HS-27A (cell line): Measurements from ENCODE around the gene FRMD4A.

Source experiments
- DNase-seq: peaks from one replicate; pipeline ENCODE4 v3.0.0-alpha.2; 2012; ENCODE audit warnings: low read depth, missing footprints

FRMD4A gene

DNA sequence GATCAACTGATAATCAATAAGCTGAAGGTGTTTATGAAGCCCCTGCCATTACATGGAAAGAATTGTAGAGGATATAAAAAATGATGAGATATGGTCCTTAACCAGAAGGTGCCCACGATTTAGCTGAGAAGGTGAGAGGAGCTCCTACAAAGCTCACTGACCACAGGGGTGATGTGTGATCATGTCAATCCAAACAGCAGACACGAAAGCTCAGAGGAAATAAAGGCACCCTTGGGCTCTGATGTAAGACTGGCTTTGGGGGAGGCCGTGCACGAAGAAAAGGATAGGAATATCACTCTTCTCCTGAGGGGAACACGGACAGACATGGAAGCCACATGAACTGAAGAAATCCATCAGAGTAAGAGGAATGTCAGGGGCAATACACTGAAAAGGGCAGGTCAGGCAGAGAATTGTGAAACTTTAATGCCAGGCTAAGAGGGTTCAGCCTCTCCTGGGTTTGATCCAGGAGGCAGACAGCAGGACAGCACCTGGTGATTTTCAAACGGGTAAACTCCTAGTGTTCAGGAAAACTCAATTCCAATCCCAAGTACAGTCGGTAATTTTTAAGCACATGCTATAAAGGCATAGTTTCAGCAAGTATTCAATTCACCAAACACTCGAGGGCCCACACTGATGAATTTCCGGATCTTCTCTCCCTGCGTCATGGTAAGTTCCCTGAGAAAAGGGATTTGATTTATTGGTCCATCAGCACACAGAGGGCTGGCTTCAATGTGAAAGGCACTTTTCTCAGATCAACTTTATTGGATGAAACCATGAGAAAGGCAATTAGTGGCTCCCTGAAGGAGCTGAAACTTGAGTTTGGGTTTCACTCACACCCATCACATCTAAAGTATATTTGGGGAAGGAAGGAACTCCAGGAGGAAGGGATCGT lies 580.2 kb downstream of the FRMD4A start:
- no peak for DNase-seq

DNA sequence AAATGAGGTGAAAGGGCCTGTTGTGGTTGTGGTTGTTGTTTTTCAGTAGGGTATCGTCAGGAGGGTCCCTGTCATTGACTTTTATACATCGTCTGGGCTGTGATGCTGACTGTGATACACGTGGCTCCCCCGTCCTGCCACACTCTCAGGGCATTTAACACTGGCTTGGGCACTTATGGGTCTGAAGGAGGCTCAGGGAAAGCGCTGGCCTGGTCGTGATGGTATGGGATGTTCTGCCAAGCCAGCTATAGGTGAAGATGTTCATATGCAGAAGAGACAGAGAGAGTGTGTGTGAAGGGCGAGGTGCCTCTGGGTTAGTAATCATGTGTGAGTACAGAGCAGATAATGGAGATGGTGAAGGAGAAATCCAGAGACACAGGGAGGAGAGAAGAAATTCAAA lies 585.5 kb downstream of the FRMD4A start:
- DNase-seq: no peak

DNA sequence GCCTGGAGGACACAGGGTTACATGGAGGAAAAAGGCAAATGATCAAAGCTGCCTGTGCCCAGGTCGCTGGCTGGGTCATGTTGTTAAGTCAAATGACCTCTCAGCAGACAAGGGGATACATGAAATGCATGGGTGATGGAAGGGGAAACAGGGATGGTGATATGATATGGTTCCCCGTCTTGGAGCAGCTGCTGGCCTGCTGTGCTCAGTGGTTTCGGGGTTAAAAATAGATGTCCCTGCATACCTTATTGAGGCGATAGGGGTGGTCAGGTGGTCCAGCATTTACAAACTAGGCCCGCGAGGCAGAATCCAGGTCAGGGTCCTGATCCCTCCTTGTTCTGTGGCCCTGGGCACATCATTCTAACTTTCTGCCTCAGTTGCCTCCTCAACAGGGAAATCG lies 586.8 kb downstream of the FRMD4A start:
- no peak for DNase-seq

DNA sequence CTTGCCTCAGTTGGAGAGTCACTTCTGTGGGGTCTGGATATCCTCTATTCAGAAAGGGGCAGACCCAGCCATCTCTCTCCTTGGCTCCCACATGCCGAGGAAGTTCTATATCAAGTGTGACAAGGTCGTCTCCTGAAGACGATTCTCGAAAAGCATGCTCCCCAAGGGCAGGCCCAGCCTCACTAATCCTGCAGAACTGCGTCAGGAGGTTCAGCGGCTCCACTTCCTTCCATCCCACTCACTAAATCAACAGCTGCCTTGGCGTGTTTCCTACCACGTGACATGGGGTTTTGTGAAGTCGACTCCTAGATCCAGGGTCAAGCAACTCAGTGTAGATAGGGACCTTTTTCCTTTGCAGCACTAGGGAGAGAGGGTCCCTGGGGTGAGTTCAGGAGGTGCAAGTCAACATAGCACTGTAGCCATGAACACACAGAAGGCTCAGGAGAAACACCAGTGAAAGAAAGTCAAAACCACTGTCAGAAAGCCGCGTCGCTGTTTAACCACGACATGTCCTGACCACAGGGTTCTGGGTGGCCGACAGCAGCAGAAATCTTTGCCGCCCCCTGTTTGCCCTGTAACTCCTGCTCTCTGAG lies 587.5 kb downstream of the FRMD4A start:
- no peak for DNase-seq

GRCh38 chr10:13741438-13741837 lies 589.3 kb downstream of the FRMD4A start:
- no peak for DNase-seq

DNA sequence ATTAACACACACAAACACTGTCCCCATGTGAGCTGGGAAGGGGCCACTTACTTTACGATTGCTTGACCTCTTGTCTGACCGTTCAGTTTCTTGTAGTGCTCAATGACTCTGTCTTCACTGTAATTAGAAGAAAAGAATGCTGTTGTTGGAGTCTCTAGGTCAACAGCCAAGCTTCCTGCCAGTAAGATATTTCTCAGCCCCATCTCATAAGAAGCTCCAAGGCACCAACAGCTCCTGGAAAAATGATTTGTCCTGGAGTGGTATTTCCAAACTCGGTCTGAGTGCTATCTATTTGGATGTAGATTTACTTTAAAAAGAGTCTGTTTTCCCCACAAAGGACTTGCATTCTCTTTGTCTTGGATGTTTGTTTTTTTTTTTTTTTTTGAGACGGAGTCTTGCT lies 590.3 kb downstream of the FRMD4A start:
- DNase-seq: no peak

GRCh38 chr10:13739183-13739582 lies 591.5 kb downstream of the FRMD4A start:
- DNase-seq: no peak

- no peak for DNase-seq
Observed at GRCh38 chr10:13736506-13736905, 594.2 kb downstream of the FRMD4A start.

DNA sequence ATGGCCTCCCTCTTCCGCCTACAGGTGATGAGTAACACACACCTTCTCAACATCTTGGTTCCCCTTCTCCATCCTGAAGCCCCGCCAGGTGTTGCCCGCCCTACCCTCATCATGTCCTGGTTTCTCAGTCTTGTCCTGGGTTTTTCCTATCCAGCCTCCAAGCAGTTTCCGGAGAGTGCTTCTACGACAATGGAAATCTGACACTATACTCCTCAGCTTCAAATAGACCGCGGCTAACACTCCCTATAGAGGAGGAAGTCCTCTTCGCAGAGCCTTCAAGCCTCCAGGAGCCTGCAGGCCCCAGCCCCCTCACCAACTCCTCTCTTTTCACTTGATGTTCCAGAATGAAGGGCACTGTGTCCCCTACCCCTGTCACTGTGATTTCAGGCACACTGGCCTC lies 596.6 kb downstream of the FRMD4A start:
- no peak for DNase-seq

DNA sequence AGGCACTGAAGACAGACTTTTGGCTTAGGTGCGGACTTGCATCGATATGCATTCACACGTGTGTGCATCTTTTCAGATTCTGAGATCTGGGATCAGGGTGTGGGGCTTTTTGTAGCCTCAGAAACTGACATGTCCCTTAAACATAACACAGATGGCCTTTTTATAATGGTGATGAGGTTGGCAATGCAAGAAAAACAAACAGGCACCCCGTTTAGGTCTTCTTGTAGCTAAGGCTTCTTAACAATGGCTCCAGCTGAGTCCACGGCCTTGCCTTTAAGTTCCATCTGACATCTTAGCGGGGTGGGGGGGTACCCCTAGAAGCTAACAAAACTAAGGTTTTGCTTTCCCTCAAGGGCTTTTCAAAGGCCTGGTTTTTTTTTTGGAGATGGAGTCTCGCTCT lies 597.7 kb downstream of the FRMD4A start:
- no peak for DNase-seq

- no peak for DNase-seq
Observed at GRCh38 chr10:13732465-13732881, 598.3 kb downstream of the FRMD4A start.

DNA sequence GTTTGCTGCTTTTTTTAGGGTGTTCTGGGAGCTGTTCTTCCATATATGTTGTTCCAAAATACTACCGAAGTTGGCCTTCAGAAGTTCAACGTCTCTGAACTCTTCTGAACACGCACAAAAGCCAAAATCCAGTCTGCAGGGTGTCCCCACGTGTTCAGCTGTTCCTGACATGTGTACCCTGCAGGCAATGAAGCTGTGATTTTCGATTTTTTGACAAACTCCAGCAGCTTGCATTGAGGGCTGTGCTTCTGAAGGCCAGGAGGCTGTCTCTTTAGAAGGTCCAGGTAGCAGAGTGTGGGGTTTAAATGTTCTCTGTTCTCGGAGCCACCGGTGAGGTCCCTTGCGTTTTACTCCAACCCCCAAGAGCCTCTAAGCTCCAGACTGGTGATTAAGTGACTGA lies 598.9 kb downstream of the FRMD4A start:
- no peak for DNase-seq

DNA sequence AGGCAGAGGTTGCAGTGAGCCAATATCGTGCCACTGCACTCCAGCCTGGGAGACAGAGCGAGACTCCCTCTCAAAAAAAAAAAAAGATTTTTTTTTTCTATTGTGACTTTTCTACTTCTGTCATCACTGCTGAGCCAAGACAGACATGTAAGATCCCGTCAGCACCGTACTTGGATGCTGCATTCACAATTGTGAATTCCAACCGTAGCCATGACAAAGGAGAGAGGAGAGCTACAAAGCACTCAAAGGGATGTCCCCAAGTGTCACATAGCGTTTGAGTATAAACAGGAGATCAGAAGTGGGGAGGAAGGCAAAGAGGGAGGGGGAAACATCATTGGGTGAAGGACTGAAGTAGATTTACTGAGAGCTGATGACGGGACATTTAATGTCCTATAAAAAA lies 599.8 kb downstream of the FRMD4A start:
- DNase-seq: no peak

GRCh38 chr10:13730306-13730652 lies 600.4 kb downstream of the FRMD4A start:
- no peak for DNase-seq

DNA sequence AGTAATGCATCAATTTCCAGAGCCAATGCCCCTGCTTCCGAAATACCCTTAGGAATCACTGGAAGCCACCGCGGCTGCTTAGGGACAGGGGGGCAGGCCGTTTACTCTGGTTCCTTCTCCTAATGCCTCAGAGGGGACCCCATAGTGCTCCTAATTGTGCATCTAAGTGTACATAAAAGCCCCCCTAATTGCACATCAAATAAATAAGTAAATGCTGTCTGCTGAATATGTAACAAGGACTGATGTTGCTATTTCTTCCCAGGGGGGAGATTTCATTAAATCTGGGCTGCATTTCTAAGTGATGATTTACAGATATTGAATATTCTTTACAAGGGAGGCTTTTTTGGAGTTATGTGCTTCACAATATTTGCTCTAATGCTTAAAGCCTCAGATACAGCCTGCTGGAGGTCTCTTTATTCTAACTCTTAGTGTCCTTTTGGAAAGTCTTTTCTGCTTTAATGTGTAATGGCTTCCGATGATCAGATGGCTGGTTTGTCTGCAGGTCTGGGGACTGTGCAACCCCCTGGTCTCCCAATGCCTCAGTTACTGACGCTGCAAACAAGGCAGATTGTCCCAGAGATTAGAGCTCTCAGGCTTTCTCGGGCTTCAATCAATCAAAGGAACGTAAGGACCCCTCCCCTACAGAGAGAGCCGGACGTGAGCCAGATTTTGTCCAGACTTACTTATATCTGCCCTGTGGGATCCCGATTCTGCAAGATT lies 601.0 kb downstream of the FRMD4A start:
- DNase-seq: no peak

DNA sequence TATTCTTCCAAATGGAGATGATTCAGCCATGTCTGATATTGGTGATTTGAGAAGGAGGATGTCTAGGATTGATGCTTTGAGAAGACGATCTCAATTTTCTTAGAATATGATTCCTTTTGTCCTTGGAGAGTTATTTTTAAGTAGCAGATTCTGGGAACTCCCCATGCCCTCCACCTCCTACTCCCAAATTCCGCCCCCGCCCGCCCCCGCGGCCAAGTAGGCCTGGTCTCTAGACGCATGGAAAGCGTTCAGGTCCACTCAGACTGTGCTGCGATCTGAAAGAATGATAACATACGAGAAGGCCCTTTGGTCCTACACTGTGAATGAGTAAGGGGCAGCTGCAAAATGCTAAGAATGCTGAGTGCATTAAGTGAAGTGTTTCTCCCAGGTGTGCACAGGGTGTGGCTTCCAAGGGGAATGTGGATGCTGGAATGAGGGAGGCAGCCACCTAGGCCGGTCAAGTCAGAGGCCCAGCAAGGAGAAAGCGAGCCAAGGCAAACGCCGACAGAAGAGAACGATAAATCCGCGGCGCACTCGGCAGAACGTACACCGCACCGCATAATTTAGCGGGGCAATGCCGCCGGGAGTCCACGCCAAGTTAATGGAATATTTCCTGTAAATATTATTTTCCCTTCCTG lies 601.7 kb downstream of the FRMD4A start:
- no peak for DNase-seq

DNA sequence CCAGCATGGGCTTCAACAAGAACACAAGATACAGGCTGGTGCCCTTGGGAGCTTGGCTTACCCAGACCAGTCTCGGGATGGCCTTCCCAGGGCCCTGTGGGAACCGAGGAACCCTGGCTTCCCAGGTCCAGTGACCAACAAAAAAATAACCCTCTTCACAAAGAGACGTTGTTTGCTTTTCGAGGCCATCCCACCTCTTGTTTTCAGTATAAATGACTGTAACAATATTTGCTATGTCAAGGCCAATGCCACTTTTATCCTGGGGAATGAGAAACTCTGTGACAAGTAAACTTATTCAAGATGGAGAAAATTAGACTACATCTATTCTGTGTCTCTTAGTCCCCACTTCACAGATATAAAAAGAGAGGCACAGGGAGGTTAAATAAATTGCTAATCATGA lies 605.1 kb downstream of the FRMD4A start:
- DNase-seq: no peak

GRCh38 chr10:13724484-13724883 lies 606.2 kb downstream of the FRMD4A start:
- DNase-seq: no peak

DNA sequence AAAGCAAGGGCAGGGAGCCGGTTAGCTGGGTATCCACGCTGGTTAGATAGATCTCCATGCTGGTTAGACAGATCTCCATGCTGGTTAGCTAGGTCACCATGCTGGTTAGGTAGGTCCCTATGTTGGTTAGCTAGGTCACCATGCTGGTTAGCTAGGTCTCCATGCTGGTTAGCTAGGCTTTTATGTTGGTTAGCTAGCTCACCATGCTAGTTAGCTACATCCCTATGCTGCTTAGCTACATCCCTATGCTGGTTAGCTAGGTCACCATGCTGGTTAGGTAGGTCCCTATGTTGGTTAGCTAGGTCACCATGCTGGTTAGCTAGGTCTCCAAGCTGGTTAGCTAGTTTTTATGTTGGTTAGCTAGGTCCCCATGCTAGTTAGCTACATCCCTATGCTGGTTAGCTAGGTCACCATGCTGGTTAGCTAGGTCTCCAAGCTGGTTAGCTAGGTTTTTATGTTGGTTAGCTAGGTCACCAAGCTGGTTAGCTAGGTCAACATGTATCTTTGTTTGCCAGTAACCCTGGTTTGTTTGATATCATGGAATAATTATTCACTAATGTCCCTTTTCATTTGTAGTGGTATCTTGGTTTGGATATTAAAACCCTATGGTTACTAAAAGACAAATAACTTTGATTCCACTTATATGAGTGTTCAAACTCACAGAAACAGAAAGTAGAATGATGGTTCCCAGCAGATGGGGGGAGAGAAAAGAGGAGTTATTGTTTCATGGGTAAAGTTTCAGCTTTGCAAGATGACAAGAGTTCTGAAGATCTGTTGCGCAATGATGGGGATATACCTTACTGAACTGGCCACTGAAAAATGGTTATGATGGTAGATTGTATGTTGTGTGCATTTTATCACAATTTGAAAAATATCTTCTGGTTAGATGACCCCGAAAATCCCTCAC lies 607.7 kb downstream of the FRMD4A start:
- no peak for DNase-seq

GRCh38 chr10:13721486-13721885 lies 609.2 kb downstream of the FRMD4A start:
- DNase-seq: no peak

- DNase-seq: no peak
Observed at GRCh38 chr10:13720699-13721098, 610.0 kb downstream of the FRMD4A start.

DNA sequence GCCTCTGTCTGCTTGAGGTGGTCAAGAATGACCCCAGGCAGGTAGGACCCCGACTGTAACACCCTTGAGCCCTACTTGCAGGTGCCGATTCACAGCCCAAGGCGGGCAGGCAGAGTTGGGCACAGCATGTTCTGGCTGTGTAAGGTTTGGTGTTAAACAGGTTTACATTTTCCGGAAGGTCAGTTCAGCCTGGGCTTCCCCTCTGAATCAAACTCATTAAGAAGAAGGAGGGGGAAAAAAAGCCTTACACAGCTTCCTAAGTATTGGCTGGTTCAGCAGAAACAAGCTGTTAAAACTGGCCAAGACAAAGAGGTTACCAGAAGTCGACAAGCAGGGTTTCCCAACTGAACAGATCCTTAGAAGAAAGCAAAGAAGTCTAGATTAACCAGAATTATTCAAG lies 611.3 kb downstream of the FRMD4A start:
- no peak for DNase-seq
